ENCODE measurements around the gene ZBTB43.

Gene ZBTB43

DNA sequence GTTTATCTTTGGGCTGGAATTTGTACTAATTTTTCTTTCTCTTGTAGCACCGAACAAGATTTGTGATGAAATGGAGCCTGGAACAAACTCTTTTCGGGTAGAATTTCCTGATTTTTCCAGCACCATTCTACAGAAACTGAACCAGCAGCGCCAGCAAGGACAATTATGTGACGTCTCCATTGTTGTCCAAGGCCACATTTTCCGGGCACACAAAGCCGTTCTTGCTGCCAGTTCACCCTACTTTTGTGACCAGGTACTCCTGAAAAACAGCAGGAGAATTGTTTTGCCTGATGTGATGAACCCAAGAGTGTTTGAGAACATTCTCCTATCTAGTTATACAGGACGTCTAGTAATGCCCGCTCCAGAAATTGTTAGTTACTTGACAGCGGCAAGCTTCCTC, 27.6 kb downstream of the ZBTB43 start:
- FAIRE-seq: no peak

DNA sequence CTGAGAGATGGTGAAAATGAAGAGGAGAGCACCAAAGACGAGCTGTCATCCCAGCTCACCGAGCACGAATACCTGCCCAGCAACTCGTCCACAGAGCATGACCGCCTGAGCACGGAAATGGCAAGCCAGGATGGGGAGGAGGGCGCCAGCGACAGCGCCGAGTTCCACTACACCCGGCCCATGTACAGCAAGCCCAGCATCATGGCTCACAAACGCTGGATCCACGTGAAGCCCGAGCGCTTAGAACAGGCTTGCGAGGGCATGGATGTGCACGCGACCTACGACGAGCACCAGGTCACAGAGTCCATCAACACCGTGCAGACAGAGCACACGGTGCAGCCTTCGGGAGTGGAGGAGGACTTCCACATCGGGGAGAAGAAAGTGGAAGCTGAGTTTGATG, 28.2 kb downstream of the ZBTB43 start:
- FAIRE-seq: no peak

DNA sequence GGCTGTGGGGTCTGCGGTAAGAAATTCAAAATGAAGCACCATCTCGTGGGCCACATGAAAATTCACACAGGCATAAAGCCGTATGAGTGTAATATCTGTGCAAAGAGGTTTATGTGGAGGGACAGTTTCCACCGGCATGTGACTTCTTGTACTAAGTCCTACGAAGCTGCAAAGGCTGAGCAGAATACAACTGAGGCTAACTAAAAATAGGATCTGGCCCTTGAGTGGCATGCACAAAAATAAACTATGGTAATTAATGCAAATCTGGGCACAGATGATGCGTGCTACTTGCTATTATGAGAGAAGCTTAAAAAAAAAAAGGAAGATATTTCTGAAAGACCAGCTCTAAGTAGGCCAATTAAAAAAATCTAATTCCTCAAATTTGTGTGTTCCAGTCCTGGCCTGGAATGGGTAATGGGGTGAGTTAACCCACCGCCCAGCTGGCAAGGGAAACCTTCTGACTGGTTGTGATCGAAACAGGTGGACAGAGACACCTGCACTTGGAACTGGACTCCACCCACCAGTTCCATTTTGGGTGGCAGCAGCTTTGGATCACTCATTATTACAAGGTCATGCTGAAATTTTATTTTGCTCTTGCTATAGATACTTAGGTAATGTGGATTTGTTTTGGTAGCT, 29.0 kb downstream of the ZBTB43 start:
- FAIRE-seq: no peak

DNA sequence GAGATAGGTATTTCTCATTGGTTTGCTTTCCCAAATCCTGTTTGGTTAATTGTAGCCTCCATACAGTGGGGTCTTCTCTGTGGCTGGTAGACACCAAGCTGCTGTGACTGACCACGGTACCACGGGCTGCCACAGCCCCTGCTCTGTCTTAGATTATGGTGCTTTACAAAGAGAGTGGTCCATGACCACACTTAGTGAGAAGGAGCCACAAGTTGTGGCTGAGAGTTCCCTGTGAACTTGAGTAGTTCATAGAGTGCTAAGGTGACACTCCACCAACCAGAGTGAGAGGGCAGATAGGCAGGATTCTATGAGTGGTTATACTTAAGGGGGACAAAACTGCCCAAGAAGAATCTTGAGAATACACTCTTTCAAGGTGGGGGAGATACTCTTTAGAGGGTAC, 29.8 kb downstream of the ZBTB43 start:
- FAIRE-seq: no peak

DNA sequence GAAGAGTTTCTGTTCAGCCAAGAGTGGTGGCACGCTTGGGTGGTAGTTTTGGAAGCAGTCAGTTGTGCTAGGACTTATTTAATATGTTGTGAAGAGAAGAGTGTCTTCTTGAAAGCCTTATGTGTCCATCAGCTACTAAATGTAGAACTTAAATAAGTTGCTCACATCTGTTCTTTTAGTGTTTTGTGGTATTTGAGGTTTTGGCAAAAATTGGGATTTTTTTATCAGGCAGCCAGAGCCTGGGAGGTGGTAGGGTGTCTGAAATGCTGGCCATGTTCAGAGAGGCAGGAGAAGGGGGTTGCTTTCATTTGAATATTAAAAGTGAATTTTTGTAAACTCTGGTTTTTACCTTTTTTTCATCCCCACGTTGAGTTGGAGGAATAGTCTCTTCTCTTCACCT, 31.4 kb downstream of the ZBTB43 start:
- FAIRE-seq: no peak

DNA sequence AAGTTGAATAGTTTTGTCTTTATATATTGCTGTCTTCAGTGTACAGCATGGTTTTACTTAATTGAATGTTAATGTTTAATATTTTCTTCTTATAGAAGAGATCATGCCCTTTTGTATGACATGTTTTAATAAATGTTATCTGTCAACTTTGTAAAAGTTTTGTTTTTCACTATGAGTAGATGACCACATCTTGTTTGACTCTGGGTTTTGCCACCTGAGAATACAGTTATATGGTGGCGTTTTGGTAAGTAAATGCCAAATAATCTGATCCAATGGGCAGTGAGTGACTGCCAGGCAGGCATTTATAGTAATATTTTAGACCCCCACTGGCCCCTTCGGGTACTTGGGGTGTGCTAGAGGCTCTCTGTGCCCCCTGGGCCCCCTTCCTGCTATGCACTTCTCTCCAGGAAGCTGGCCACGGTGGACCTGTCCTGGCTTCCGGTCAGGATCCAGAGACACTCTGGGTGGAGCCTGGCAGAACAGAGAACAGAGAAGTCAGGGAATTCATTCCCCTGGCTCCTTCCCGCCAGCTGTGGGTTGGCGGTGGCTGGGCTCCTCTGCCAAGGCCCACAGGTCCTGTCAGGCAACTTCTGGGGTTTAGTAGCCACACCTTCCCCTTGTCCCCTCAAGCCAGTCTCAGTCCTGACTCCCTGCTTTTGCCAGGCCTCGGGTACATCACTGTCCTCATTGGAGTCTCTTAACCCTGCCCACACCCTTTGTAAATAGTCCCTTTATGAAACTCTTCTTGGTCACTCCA, 33.4 kb downstream of the ZBTB43 start:
- no peak for FAIRE-seq

DNA sequence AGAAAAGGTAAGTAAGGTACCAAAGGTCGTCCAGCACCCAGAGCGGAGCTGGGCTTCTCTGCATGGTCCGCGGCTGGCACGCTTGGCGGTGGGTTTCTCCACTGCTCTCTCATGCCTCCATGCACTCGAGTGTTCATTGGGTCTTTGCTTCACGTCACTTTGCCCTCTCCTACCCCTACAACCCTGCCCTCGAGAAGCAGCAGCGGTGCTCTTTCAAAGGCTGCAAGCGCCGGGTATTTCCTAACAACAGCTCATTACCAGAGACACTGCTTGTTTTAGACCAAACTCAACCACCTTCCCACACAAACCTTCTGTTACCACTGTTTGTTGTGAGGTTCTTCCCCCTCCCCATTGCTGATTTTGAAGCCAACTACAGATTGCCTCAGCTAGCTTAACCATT, 34.1 kb downstream of the ZBTB43 start:
- FAIRE-seq: no peak

DNA sequence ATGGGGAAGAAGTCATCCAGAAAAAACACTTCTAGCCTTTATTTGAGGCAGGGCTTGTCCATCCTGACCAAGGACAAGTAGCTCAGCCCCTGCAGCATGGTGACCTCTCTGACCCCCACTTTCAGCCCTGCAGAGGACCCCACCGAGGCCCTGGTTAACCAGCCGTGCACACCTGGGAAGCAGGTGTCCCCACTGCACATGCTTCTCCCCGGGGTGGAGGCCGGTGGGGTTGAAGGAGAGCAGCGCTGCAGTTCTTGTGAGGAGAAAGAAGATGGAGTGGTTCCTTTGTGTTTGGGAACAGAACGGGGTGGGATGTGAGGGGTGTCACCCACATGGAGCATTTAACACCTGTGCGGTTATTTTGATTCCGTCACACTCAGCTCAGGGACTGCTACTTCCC, 34.5 kb downstream of the ZBTB43 start:
- FAIRE-seq: no peak

DNA sequence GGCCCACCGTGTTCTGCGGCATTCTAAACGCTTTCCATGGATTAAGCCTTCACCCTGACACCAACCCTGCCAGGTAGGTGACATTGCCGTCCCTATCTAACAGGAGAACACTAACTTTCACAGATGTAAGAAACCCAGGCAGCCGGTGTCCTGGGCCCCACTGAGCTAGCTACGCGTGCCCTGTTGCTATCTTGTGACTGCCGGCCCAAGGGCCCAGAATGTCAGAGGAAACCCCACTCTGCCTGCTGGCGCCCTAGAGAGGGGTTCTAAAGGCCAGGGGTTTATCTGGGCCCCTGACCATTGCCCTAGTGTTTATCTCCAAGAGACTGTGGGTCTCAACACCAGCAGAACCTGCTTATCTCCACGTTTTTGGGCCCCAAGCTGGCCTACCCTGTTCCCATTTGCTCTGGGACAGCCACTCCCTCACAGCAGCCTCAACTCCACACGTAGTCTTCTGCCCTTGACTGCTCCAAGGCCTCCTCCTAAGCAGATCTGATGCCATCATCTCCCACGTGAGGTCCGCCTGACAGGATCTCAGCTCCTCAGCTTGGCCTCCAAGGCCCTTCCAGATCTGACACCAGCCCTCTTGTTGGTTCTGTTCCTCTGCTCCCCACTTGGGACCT, 37.5 kb downstream of the ZBTB43 start:
- FAIRE-seq: no peak

DNA sequence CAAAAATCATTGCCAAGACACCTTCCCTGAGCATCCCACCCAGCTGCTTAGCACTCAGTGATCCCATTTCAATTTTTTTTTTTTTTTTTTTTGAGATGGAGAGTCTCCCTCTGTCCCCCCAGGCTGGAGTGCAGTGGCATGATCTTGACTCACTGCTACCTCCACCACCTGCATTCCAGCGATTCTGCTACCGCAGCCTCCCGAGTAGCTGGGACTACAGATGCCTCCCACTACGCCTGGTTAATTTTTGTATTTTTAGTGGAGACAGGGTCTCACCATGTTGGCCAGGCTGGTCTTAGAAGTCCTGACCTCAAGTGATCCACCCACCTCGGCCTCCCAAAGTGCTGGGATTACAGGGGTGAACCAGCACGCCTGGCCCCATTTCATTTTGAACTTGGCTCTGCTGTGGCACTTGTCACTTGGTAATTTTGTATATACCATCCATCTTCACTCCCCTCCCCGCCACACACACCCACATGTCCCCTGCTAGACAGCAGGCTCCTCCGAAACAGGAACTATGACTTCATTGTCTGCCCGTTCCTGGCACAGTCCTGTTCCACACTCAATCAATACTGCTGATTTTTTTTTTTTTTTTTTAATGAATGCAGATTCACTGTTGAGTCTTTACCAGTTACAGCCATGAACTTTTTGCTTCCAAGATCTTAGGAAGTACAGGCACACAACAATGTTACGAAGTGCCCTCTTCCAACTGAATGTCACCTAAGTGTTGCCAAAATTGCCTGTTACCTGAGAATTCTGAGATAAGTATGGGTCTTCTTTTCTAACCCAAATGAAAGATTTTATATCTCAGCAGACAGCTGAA, 38.3 kb downstream of the ZBTB43 start:
- no peak for FAIRE-seq

DNA sequence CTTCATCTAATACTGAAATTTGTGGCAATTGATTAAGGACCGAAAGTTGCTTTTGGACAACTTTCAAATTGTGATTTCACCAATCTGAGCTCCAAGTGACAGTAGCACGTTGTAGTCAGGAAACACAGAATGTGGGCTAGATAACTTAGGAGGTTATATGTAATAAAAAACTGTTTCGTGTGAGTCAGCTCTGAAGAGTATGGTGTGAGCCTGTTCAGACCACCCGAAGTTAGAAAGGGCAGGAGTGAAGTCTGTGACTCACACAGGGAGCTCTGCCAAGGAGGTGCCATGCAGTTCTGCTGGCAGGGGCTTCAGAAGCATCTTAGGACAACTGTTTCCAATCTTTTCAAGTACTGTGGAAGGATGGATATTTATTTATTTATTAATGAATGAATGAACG, 39.2 kb downstream of the ZBTB43 start:
- FAIRE-seq: no peak

DNA sequence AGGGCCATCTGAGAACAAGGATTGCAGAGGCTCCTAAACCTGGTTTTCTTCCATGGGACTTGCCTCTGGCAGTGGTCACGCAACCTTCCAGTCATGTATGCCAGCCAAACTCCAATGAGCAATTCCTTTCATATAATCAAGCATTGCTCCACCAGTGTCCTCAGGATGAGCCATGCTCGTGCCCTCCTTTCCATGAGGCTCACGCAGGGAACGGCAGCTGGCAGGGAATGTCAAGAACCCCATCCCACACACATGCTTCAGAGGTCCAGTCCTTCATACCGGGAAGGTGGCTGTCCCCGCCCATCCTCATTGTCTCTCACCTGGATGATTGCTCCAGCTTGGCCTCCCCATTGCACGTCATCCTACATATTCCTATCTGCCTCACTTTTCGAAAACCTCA, 42.2 kb downstream of the ZBTB43 start:
- FAIRE-seq: no peak

DNA sequence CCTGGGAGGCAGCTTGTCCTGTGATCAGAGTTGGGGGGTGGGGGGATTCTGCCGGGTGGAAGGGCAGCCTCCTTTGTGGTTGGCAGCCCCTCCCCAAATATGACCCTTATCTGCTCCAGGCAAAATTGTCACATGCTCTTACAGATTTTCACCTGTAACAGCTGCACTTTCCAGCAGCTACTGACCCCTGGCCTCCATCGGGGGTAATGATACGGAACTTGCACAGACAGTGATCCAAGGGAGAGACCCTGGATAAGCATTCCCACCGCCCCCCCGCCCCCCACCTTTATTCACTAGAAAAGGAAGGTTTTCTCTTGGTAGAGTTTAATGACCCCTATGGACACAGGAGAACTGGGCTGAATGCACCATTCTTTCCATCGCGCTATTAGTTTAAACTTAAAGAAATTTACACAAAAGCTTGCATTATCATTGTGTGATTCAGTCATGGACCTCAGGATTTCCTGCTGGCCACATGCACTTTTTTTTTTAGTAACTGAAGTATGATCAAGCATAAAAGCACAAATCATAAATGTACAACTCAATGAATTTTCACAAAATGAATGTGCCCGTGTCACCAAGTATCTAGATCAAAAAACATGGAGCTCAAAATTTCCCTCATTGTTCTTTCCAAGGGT, 44.9 kb downstream of the ZBTB43 start:
- FAIRE-seq: no peak

DNA sequence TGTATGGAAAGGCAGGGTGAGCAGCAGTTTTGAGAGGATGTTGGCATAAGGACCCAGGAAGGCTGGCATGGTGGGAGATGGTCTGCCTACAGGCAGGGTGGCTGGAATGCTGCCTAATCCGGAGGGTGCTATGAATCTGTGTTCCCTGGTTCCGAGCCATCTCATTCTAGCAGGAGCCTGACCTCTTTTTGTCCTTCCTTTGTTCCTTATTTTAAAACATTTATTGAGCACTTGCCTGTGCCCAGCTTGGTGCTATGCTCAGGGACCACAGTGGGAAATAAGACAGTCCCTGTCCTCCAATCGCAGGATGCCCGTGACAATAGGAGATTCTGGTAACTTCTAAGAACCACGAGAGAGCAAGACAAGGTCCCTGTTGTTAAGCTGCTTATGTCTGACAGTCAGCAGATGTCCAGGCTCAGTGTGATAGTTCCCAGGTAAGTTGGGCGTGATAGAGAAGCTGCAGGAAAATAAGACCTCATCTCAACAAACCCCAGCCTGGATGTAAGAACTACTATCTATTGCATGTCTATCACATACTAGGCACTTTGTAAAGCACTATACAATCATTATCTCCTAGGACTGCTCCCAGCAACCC, 46.5 kb downstream of the ZBTB43 start:
- FAIRE-seq: no peak

DNA sequence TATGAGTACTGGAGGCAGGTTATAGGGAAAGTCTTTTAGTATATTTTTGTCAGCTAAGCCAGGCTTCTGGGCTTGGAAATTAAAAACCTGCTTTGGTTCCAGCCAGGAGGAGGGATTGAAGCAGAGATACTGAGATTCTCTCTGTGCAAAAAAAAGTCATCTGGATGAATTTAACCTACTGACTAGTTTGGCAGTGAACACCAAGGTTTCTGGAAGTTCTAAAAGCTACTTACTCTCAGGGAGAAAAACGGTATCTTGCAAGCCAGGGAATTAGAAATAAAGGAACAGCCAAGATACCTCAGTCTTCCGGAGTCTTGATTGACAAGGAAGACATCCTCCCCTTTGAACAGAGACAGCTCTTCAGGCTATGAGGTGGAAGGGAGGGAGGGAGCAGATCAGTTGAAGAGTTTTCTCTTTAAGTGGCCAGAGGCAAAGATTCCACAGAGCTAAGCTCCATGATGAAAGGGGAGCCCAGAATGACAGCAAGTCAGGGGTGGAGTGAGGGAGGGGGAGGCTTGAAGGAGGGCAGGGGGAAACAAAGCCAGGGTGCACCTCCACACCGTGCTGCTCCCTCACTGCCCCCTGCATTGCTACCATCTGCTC, 47.3 kb downstream of the ZBTB43 start:
- FAIRE-seq: no peak

DNA sequence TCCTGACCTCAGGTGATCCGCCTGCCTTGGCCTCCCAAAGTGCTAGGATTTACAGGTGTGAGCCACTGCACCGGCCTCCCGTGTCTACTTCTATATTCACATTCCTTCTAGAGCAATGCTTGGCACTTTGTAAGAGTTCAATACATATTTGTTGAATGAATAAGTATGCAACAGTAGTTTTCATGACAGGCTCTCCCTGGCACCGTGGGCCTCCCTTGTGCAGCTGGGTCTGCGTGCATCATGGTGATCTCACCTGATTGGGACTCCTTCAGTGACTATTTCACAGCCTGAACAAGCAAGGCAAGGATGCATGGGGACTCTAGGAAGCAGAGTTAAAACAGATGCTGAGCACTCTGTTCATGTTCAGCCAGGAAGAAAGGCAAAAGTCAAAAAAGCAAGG, 48.8 kb downstream of the ZBTB43 start:
- no peak for FAIRE-seq

DNA sequence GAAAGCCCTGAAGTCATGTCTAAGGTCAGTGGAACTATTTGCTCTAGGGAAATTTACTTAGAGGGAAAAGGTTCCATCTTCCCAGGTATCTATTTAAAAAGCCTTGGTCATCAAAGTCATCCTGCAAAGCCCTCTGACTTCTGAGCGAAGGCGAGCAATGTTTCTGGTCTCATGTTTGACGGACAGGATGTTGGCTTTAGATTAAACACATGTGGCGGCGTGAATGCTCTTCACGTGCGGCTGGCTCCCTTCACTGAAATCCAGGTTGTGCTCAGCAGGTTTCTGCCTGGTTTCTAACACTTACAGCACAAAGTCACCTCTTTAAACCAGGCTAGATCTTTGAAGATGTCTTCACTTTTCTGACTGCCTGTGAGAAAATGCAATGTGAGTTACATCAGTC, 49.9 kb downstream of the ZBTB43 start:
- no peak for FAIRE-seq

DNA sequence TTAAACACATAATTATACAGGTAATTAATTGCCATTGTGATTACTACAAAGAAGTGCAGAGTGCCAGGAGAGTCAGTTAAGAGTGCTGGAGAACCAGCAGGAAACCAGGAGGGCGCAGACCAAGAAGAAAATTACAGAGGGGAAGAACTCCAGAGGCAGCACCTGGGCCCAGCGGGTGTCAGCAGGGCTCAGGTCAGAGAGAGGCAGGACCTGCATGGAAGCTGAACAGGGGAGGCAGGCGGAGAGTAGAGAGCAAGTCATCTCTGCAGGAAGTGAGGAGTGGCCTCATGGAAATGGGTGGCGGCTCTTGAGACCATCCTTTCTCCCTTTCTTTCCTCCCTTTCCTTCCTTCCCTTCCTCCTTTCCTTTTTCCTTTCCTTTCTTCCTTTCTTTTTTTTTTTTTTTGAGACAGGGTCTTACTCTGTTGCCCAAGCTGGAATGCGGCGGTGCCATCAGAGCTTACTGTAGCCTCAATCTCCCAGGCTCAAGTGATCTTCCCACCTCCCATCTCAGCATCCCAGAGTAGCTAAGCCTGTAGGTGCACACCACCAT, 51.6 kb downstream of the ZBTB43 start:
- no peak for FAIRE-seq

DNA sequence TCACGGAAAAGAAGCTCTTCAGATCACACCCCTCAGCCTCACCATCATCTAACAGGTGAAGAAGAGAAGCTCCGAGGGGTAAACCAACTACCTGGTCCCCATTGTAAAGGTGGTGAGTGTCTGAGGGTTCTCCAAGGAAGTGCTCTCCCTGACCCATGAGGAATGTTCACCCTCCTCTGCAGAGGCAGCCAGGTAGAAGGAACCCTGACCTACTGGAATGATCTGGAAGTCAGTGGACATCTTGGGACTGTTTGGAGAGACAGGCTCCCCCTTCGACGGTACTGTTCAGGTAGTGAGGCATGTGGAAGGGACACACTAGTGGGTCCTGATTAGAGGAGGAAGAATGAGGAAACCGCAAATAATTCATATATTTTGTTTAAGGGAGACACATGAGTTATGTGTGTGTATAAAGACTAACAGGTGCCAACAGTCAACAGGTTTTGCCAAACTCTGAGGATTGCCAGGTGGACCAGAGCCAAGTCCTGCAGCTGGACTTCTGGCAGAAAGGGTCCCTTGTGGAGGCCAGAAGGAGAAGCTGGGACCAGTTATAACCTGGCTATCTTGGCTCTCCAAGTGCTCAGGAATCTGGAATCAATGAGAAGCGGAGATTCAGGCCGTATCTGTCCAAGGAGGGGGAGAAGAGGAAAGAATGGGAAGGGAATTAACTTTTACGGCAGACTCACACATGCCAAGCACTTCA, 52.6 kb downstream of the ZBTB43 start:
- FAIRE-seq: no peak

DNA sequence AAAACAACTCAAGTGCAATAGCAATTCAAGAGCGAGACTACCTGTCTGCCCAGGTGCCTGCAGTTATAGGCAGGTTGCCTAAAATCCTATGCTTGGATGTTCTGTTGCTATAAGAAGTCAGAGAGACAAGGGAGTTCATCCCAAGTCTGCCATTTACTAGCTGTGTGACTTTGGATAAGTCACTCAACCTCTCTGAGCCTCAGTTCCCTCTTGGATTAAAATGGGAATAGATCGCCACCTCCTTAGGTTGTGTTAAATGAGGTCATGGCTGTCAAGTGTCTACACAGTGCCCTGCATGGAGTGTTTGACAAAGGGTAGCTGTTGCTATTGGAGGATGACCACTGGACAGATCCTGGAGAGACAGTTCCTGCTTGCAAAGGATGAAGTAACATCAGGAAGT, 54.3 kb downstream of the ZBTB43 start:
- FAIRE-seq: no peak

DNA sequence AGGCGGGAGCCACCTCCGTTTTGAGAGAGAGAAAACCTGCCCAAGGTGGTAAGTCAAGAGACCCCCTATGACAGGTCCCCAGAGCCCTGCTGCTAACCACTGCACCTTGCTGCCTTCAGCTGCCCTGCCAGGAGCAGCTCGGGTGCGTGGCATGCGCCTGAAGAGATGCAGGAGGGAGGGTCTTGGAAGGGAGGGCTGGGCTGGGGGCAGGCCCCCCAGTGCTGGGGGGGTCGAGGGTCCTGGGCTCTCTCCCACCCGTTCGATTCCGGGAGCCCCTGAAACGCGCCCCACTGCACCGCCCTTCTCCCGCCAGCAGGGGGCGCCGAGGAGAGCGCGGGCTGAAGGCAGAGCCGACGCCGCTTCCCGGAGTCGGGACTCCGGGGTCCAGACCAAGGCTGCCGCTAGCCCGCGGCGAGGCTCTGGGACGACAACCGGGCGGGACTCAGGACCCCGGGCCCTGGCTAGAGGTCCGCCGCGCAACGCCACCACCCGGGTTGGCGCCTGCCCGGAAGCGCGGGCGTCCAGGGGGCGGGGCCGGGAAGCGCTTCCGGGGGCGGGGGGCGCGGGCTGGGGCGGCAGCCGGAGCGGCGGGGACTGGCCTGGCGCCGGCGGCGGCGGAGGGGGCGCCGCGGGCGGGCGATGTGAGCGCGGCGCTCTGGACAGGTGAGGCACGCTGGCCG, 55.4 kb downstream of the ZBTB43 start, which contains the start of gene ZBTB34:
Gene ZBTB34, plus strand, starts transcription at position 563 of the 680 bp plus-strand sequence. CDS start 18,761 bp downstream, outside the sequence.
- no peak for FAIRE-seq

Measured in TTC549 (cell line).